Measurements from ENCODE around the gene BMP4.
"Not testable (repeated sequence)": the region's sequence is repeated elsewhere in the genome, so short reads cannot be mapped to it uniquely, and the experiment has no call there.

BMP4 gene

DNA sequence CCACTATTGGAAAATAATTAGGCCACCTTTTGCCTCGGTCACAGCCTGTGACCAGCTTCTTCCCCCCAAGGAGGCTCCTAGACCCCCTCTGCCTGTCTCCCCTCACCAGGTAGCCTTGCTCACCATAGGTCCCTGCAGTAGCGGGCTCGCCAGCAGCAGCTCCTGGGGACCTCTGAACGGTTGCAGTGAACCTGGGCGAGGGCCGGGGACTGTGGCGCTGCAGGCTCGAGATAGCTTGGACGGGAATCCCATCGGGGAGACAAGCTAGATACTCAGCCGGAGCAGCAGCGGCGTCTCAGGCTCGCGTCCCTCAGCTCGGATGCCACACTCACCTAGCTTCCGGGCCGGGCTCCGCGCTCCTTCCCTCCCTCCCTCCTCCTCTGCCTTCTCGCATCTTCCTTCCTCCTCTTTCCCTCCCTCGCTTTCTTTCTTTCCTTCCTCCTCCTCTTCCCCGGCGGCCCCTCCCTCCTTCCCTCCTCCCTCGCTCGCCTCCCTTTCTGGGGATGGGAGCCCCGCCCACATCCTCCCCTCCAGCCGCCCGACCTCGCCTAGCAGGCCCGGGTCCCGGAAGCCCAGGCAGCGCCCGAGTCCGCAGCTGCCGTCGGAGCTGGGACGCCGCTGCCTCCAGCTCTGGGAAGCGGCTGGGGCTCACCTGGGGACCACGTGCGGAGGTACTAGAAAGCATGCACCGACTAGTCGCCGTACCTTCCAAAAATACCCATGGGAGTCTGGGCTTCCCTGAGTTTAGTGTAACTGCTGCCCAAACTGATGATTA is at the start of gene BMP4:
Gene BMP4 (minus strand): TSS at position 399 of the 775 bp plus-strand sequence. CDS start 4,603 bp downstream, outside the sequence.
- no peak for DNase-seq

DNA sequence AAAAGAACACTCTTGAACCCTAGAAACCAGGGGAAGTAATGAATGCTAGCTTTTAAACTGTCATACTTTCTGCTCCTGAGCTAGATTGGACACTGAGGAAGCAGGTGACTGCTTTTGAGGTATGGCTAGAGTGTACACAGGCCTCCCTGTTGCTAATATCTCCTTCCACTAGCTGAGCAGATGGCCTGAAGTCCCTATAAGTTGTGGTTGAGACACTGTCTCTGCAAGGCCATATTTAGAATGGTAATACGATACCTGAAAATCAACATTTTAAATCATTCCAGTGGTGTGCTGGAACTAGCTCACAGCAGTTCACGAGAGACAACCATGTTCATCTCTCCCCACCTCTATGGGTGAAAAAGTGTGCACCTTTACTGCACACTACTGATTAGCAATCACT is 46.4 kb upstream of the BMP4 start:
- DNase-seq, result no peak

DNA sequence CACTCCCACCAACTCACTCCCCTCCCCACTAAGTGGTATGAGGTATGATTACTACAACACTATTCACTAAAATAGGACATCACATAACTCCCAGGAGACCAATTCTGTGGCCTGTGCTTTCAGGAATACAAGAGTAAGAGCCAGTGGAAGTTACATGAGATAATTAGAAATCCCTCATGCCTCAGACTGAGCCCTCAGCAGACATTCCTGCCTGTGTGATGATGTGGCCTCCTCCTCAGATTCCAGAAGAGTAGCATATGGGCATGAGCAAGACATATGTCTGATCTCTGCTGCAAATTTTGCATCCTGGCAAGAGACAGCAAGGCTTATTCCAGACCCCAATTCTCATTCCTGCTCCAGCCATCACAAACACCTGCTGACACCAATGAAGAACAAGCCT is 46.0 kb upstream of the BMP4 start:
- DNase-seq, result peak; percentile 88

GRCh38 chr14:54001189-54001878 is 44.7 kb upstream of the BMP4 start:
- peak; percentile 4 for DNase-seq

GRCh38 chr14:54000341-54000811 is 43.8 kb upstream of the BMP4 start:
- peak; percentile 27 for DNase-seq

GRCh38 chr14:53999061-53999488 is 42.5 kb upstream of the BMP4 start:
- peak; percentile 91 for DNase-seq

GRCh38 chr14:53996041-53996440 is 39.4 kb upstream of the BMP4 start:
- DNase-seq, result no peak

DNA sequence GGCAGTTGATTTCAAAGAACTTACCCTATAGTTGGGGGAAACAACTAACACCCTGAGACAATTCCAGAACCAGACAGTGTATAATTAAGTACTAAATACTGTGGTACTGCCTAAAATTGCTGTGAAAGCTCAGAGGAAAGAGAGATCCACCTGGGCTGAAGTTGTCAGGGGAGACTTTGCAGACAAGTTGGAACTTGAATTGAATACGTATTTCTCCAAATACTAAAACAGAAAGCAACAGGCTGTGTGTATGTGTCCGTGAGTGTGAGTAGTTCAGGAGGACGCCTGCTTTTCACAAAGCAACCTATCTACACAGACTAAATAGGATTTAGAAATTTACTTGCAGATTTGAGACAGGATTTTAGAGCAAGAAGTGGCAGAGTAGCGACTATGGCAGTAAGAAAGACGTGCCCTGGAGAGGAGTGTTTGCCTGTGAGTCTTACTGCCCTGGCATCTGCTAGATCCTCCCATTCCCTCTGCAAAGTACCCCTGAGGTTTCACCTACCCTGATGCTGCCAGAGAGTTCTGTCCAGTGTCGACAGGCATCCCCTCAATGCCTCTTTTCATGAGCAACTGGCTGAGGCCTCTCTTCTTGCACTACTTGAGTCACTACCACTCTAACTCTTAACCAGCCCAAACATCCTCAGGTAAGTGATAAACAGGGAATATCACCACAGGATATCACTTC is 37.4 kb upstream of the BMP4 start:
- DNase-seq, result no peak

DNA sequence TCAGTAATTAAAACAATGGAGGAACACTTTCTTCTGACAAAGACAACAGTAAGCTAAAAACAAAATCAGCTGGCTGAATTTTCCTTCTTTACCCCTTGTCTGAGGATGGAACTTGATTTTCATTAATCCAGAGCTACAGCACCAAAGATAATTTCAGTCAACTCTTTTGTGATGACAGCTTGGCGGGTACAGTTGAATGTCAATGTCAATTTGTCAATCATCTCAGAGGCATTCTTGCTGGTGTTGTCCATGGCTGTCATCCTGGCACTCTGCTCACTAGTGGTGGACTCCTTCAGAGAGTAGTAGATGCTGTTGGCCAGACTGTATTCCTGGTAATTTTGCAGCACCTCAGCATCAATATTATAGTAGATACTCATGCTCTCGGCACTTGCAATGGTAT is 34.4 kb upstream of the BMP4 start:
- DNase-seq, result no peak

GRCh38 chr14:53986718-53987117 is 30.1 kb upstream of the BMP4 start:
- DNase-seq, result not testable (repeated sequence)

DNA sequence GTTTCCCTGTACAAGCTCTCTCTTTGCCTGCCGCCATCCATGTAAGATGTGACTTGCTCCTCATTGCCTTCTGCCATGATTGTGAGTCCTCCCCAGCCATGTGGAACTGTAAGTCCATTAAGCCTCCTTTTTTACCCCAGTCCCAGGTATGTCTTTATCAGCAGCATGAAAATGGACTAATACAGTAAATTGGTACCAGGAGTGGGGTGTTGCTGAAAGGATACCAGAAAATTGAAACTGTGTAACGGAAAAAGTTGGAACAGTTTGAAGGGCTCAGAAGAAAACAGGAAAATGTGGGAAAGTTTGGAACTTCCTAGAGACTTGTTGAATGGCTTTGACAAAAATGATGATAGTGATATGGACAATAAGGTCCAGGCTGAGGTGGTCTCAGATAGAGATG is 28.3 kb upstream of the BMP4 start:
- not testable (repeated sequence) for DNase-seq

DNA sequence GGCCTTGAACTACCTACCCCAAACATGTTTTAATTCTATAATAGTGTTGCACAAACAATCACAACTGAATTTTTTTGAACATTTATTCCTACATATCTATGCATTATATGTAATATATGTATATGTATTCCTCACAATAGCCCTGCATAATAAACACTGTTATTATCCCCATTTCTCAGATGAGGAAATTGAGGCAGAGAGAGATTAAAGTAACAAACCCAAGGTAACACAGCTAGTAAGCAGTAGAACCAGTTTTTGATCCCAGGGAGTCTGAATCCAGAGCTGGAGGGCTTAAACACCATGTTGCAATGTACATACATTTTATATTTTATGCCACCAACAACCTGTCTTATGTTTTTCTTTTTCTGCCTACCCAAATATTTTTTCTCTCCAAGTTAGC is 26.5 kb upstream of the BMP4 start:
- no peak for DNase-seq

- no peak for DNase-seq
Measured at GRCh38 chr14:53982546-53982945, 25.9 kb upstream of the BMP4 start.

- peak; percentile 69 for DNase-seq
Measured at GRCh38 chr14:53979747-53980642, 23.4 kb upstream of the BMP4 start.

DNA sequence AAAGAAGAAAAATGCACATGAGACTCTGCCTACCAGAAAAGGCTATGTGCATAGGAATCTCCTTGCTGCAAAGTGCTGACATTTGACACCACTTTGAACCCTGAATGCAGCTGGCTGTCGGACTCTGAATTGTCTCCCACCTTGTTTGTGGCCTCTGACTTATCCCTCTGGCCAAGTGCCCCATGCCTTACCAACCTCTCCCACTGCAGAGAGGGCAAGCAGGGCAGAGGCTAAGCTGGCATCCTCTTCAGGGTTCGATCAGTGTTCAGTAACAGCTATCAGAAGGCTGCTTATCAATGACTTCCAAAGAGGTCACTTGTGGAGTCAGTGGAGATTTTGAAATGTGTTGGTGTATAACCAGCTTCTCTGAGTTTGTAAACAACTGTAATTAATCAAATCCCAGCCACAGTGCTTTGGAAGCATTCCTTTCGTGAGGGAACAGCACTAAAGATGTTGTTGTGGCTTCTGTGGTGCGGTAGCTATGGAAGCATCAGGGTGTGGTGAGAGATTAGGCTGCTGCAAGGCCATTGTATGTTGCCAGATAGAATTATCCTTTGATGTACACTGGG is 22.6 kb upstream of the BMP4 start:
- DNase-seq, result peak; percentile 26

DNA sequence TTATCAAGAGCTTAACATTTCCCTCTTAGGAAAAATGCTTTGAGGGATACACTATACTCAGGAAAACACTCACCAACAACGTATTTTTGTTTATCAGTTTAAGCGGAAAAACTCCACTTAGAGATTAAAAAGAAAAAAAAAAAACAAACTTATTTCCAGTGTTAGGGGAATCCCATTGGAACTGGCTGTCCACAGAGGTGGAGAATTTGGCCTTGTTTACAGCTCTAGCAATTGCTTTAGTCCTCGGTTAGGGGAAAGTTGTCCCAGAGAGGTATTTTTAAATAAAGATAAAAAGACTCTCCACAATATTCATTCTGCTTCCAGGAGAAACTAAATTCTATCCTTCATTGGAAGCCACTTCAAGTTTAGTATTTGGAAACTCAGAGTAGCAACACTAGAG is 21.6 kb upstream of the BMP4 start:
- DNase-seq, result no peak

- DNase-seq, result no peak
Measured at GRCh38 chr14:53975444-53975843, 18.8 kb upstream of the BMP4 start.

GRCh38 chr14:53971521-53971920 is 14.9 kb upstream of the BMP4 start:
- no peak for DNase-seq

GRCh38 chr14:53969326-53969725 is 12.7 kb upstream of the BMP4 start:
- DNase-seq, result no peak

GRCh38 chr14:53968726-53969125 is 12.1 kb upstream of the BMP4 start:
- DNase-seq, result no peak

- DNase-seq, result no peak
Measured at GRCh38 chr14:53967606-53968005, 11.0 kb upstream of the BMP4 start.

DNA sequence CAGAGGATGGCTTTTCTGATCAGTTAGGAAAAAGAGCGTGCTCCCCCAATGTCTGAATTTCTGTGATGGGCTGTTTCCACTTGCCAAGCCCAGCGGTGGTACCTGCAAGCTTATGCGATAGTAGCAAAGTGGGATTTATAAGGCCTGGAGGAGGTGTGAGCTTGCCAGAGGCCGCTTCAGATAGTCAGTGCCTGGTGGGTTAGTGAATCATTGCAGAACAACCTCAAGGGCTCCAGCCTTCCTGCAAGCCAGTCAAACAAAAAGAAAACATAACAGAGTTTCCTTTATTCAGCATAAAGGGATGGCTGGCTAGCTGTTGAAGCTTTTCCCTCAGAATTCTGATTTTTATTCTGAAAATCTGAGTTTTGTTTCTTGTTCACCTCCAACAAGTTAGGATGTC is 7.6 kb upstream of the BMP4 start:
- no peak for DNase-seq
